Measurements from ENCODE around the gene BTNL8. TPM values are rescaled to one million over a fixed set of nuclear protein-coding genes. Genes with fewer than 3 reads are reported as not detected.

BTNL8 gene
- total and polyA plus RNA-seq, 2 of the 13 experiments (the other 11 are each of a cell fraction or from before 2014, with no cell fraction given) = not detected

GRCh38 chr5:180935203-180935602 lies 36.2 kb downstream of the BTNL8 start:
- Histone ChIP-seq H3K79me2 (ENCODE audit: insufficient read depth, low read length) (no peaks in the 10 kb centered on the region), H3K36me3 (replicated peaks in 1 of 2; ENCODE audit: control insufficient read depth in 1 of 2, insufficient read depth in 2 of 2, low read length in 2 of 2) (no peaks in the 10 kb centered on the region), H3K4me3 (replicated peaks in 1 of 3; ENCODE audit: insufficient read depth in 1 of 3, low read depth in 2 of 3, low read length in 3 of 3) (no peak overlapping the region), H3K27ac (ENCODE audit: extremely low read length, insufficient read depth, low read length) (no peak overlapping the region), H3K4me1 (ENCODE audit: insufficient read depth, low read length) (no peaks in the 10 kb centered on the region), H4K20me1 (ENCODE audit: insufficient read depth, low read length) (no peaks in the 10 kb centered on the region), H3K27me3 (ENCODE audit: control insufficient read depth in 1 of 2, insufficient read depth in 2 of 2, low read length in 2 of 2) (no peaks in the 10 kb centered on the region; a peak in 1 of 5 replicates), H3K9me3 (ENCODE audit: low read length) (peaks cover 9% of the 10 kb centered on the region; the same call in 1 of the 2 replicates), H2AFZ (ENCODE audit: low read length) (no peak overlapping the region), H3K4me2 (ENCODE audit: low read depth, low read length) (no peak overlapping the region), H3K9ac (ENCODE audit: insufficient read depth, low read depth, low read length) (no peak overlapping the region)
- no TSS peak for BruUV-seq (replicated peaks)
- 0% methylated on average over 2 of the region's 4 CpGs for WGBS (ENCODE audit: low lambda C conversion rate)
- no peak for FAIRE-seq
- ATAC-seq = no peak
- in situ Hi-C loops (cut with HindIII; ENCODE audit: extremely low pct_ligation_motif_present, low pct_unique_long_range_greater_than_20kb) (no loop called here), intact Hi-C loops (cut with micrococcal nuclease; ENCODE audit: unreplicated experiment) (no loop called here)
- ChIA-PET CTCF (ENCODE audit: low intra/inter-chr PET ratio, low total read pairs) (no interaction called here), POLR2A (no interaction called here)
- TF ChIP-seq GMEB2 (CRISPR knock-in tag; IDR thresholded peaks at IDR 0.05; ENCODE audit: low read depth) = no peak
- TF ChIP-seq MAFK (conservative IDR thresholded peaks at IDR 0.05 in 1 of 2, IDR thresholded peaks at IDR 0.05 in 1 of 2; ENCODE audit: low read length in 2 of 2) = peak in 1 of 2 experiments; percentile 11; a peak in 1 of 4 replicates
- TF ChIP-seq ZNF263 (CRISPR knock-in tag; IDR thresholded peaks at IDR 0.05) = peak; percentile 85
- DNase-seq (ENCODE audit: low spot score) = no peak

- Histone ChIP-seq H2AFZ (ENCODE audit: low read length) (no peak overlapping the region), H4K20me1 (ENCODE audit: insufficient read depth, low read length) (no peaks in the 10 kb centered on the region), H3K4me2 (ENCODE audit: low read depth, low read length) (no peak overlapping the region), H3K27ac (ENCODE audit: extremely low read length, insufficient read depth, low read length) (no peak overlapping the region), H3K9me3 (ENCODE audit: low read length) (peaks cover 9% of the 10 kb centered on the region; the same call in 1 of the 2 replicates), H3K4me1 (ENCODE audit: insufficient read depth, low read length) (no peaks in the 10 kb centered on the region), H3K9ac (ENCODE audit: insufficient read depth, low read depth, low read length) (no peak overlapping the region), H3K27me3 (ENCODE audit: control insufficient read depth in 1 of 2, insufficient read depth in 2 of 2, low read length in 2 of 2) (no peaks in the 10 kb centered on the region; a peak in 1 of 5 replicates), H3K36me3 (replicated peaks in 1 of 2; ENCODE audit: control insufficient read depth in 1 of 2, insufficient read depth in 2 of 2, low read length in 2 of 2) (no peaks in the 10 kb centered on the region), H3K79me2 (ENCODE audit: insufficient read depth, low read length) (no peaks in the 10 kb centered on the region), H3K4me3 (replicated peaks in 1 of 3; ENCODE audit: insufficient read depth in 1 of 3, low read depth in 2 of 3, low read length in 3 of 3) (no peak overlapping the region)
- no peak for DNase-seq (ENCODE audit: low spot score)
- CTCF ChIA-PET (ENCODE audit: low intra/inter-chr PET ratio, low total read pairs) = no interaction called here
- no TSS peak for BruUV-seq (replicated peaks)
- in situ Hi-C loops (cut with HindIII; ENCODE audit: extremely low pct_ligation_motif_present, low pct_unique_long_range_greater_than_20kb) = no loop called here
- FAIRE-seq = no peak
- no peak for TF ChIP-seq NCOA2 (CRISPR knock-in tag; IDR thresholded peaks at IDR 0.05)
- TF ChIP-seq ZBTB43 (CRISPR knock-in tag; conservative IDR thresholded peaks at IDR 0.05) = no peak
- TF ChIP-seq ZBTB44 (CRISPR knock-in tag; IDR thresholded peaks at IDR 0.05) = no peak
- TF ChIP-seq TEAD2 (CRISPR knock-in tag; IDR thresholded peaks at IDR 0.05) = no peak
- no peak for TF ChIP-seq TCF7L2 (IDR thresholded peaks at IDR 0.05; ENCODE audit: low read depth, low read length)
- TF ChIP-seq PCBP2 (optimal IDR thresholded peaks at IDR 0.05; ENCODE audit: low read depth, low read length, poor library complexity, severe bottlenecking) = no peak
- TF ChIP-seq SP5 (CRISPR knock-in tag; IDR thresholded peaks at IDR 0.05; ENCODE audit: borderline replicate concordance, low read depth) = no peak
- no peak for TF ChIP-seq NPAS2 (CRISPR knock-in tag; IDR thresholded peaks at IDR 0.05; ENCODE audit: borderline replicate concordance)
- no peak for TF ChIP-seq BCL6 (CRISPR knock-in tag; IDR thresholded peaks at IDR 0.05)
- intact Hi-C loops (cut with micrococcal nuclease; ENCODE audit: unreplicated experiment) = no loop called here
- WGBS (ENCODE audit: low lambda C conversion rate) = 4% methylated on average over 6 of the region's 6 CpGs
- no peak for ATAC-seq
- POLR2A ChIA-PET = no interaction called here
Measured at GRCh38 chr5:180938294-180938693, 39.3 kb downstream of the BTNL8 start.

Data from HepG2 (cell line).